OCI-LY7 (cell line): ENCODE measurements around the gene OSBPL3.

Experiments used
- EZH2phosphoT487 ChIP-seq: fragments of 200-600 bp; sonication (generic); IDR thresholded peaks from 2 replicates; pipeline ENCODE4 v1.6.1; 2018; ENCODE audit warnings: low read depth, borderline replicate concordance, mild to moderate bottlenecking, mixed run types, antibody characterized with exemption, low read length, moderate library complexity, mixed read lengths
- TF ChIP-seq, protein P1 (sequence below): fragments of 200-600 bp; sonication (generic); conservative IDR thresholded peaks from 2 replicates; pipeline ENCODE4 v1.5.1; 2014; ENCODE audit warnings: mild to moderate bottlenecking, antibody characterized with exemption, low read length, moderate library complexity, mixed read lengths

DNA sequence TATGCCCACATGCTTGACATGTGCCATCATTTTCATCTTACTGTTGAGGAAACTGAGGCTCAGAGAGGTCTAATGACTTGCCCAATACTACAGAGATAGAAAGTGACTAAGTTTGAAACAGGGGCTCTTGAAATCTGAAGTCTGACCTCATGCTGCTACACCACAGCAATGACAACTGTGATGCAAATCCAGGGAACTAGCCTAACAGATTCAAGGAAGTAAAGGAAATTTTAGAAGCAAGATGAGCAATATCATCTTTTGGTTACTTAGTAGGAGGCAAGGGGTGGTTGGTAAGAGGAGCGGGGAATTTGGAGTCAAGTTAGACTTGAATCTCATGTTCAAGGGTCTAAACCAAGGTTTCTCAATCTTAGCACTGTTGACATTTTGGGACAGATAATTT, 26.3 kb upstream of the OSBPL3 start:
- TF ChIP-seq EZH2phosphoT487 = no peak
- TF ChIP-seq, protein P1, sequence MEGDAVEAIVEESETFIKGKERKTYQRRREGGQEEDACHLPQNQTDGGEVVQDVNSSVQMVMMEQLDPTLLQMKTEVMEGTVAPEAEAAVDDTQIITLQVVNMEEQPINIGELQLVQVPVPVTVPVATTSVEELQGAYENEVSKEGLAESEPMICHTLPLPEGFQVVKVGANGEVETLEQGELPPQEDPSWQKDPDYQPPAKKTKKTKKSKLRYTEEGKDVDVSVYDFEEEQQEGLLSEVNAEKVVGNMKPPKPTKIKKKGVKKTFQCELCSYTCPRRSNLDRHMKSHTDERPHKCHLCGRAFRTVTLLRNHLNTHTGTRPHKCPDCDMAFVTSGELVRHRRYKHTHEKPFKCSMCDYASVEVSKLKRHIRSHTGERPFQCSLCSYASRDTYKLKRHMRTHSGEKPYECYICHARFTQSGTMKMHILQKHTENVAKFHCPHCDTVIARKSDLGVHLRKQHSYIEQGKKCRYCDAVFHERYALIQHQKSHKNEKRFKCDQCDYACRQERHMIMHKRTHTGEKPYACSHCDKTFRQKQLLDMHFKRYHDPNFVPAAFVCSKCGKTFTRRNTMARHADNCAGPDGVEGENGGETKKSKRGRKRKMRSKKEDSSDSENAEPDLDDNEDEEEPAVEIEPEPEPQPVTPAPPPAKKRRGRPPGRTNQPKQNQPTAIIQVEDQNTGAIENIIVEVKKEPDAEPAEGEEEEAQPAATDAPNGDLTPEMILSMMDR = no peak
